ENCODE data around the gene ARG2.

The ARG2 gene

GRCh38 chr14:67641902-67642749 lies 22.4 kb downstream of the ARG2 start:
- DNase-seq: no peak

DNA sequence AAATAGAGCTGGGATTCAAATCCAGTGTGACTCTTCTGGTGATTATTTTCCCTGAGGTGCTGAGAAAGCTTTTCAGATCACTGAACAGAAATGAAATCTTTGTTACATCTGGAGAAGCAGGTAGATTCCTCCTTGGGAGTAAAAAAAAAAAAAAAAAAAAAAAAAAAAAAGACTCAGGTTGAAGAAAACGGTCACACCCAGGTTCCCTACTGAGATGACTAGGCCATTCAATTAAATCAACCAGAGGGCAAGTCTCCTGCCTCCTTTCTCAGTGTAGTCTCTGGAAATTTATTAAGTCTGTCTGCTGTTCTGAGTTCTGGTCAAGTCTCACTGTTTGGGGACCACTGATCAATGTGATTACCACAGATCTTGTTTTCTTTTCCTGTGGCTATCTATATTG lies 24.0 kb downstream of the ARG2 start:
- DNase-seq: no peak

- DNase-seq: no peak
Observed at GRCh38 chr14:67644428-67644827, 24.7 kb downstream of the ARG2 start.

GRCh38 chr14:67645414-67645813 lies 25.7 kb downstream of the ARG2 start:
- no peak for DNase-seq

DNA sequence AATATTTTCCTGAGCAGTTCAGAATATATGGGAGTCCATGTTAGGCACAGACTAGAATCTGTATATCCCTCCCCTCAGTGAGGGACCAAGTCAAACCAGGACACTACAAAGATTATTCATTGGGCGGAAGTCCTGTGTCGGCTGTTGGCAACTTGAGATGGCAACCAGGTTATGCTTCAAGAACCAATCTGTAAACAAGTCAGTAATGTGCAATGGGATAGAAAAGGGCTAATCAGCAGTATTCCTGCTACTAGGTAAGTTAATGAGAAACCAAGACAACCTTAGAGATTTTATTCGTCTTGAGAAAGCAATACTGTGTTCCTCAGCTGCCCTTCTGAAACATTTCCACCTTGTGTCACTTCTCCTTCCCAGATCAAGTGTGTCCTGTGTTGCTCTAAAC lies 26.4 kb downstream of the ARG2 start:
- DNase-seq: no peak

DNA sequence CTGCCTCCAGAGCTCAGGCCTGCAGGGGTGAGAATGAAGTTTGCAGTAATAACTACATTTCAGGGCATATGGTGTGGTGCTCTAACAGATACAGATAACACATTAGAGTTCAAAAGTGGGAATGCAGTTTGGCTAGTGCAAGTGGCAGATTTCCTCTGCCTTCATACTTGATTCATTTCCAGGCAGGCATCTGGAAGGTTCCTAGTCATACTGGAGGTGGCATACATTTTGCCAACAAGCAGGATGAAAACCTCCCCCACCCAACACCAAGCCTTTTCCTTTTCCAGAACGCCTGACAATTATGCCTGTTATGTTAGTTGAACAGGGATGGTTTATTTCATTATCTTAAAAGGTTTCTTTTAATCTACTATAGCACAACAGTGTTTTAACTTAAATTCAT lies 30.4 kb downstream of the ARG2 start:
- no peak for DNase-seq

DNA sequence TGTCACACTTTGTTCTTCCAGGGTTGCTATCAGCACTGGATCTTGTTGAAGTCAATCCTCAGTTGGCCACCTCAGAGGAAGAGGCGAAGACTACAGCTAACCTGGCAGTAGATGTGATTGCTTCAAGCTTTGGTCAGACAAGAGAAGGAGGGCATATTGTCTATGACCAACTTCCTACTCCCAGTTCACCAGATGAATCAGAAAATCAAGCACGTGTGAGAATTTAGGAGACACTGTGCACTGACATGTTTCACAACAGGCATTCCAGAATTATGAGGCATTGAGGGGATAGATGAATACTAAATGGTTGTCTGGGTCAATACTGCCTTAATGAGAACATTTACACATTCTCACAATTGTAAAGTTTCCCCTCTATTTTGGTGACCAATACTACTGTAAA lies 31.0 kb downstream of the ARG2 start:
- no peak for DNase-seq

DNA sequence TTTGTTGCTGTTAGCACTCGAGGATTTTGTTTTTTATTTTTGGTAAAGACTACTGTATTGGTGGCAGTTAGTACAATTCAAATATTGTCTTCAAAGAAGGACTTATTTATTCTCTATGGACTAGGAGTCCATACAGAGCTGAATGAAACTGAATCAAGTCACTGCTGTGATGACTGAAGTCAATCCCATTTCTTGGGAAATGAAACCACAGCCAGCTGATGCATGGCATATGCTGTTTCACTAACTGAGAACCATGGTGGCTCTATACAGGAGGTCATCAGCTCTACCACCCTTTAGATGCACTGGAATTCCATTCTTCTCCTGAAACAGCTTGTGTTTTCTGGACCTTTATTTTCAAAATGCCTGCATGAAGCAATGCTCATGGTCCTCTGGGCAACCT lies 32.5 kb downstream of the ARG2 start:
- DNase-seq: no peak

DNA sequence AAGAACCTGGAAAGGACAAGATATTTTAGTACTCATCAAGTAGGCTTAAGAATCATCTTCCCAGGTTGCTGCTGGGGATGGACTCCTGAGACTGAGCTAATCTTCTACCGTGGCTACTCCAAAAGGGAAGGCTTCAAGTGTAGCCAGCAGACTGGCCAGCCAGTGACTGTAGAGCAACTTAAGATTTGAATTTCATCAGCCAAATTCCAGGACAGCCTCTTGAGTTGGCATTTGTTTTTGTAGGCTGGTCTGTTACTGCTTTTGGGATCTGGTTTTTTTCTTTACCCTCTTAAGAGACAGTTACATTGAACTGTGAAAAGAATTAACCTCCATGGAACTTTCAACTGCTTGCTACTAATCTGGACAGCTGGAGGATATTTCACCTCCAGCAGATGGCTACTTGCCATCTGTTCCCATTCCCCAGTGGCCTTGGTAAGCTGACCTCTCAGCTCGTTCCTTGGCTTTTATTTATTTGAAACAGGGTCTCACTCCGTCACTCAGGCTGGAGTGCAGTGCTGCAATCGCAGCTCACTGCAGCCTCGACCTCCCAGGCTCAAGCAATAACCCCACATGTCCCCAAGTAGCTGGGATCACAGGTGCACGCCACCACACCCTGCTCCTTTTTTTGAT lies 34.0 kb downstream of the ARG2 start:
- DNase-seq: no peak

GRCh38 chr14:67663633-67664032 lies 43.9 kb downstream of the ARG2 start:
- DNase-seq: no peak

GRCh38 chr14:67665868-67666267 lies 46.1 kb downstream of the ARG2 start:
- DNase-seq: no peak

DNA sequence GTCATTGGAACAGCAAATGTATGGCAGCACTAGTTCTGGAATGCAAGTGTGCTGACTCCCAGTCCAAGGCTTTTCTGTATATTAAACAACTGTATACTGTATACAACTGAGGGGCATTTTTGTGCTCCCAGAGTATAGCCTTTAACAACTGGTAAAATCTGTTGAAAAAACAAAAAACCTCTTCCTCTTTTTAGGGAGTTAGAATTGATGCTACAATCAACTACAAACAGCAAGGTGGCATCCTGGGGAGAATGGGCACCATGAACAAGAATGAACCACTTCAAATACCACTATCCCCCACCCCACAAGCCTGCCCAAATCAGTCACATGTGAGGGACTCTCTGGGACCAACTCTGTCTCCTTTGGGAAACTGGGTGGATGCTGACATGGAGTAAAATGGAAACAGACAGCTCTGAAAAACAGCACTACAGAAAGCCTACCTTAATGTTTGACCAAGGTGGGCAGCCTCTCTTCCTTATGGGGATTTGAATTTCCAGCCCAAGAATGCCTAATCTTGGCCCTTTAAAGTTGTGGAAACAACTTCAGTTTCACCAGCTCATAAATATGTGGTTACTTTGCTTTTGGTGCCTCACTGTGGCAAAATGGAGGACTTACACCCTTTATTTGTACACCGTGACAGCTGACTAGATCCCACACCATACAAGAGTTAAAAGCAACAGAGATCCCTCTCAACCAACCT lies 47.2 kb downstream of the ARG2 start:
- DNase-seq: peak; percentile 55

- no peak for DNase-seq
Observed at GRCh38 chr14:67668559-67668958, 48.8 kb downstream of the ARG2 start.

DNA sequence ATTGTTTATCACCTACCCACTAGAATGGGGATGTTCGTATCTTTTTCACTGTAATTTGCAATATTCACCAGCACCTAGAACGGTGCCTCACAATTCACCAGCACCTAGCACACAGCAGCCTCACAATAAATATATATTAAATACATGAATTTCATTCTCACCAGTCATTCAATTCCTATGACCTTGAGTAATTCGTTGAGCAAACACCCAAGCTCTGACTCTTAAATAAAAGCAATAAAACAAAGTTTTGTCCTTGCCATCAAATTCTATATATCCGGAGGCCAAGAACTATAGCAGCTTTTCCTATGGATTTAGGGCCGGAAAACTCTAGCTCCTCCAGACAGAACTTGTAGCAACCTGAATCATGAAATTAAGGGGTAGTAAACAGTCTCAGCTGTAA lies 53.7 kb downstream of the ARG2 start:
- DNase-seq: no peak

DNA sequence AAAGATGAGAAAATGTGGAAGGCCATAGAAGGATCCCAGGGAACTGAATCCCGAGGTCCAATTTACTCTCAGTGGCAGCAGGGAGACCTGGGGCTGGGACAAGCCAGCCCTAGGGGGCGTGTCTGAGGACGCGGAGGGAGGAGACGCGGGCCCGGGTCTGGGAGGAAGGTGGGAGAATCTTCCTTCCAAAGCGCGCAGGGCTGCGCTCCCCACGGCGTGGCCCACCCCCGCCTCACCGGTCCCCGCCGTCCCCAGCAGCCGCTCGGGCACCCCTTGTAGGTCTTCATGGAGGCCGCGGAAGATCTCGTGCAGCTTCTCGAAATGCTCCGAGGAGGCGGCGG lies 54.4 kb downstream of the ARG2 start:
- peak; percentile 68 for DNase-seq

- DNase-seq: peak; percentile 90
Observed at GRCh38 chr14:67674480-67675218, 54.9 kb downstream of the ARG2 start, which contains the start of gene VTI1B. VTI1B (minus strand) TSS chr14:67674632; CDS start chr14:67674489, 143 bp downstream.

- no peak for DNase-seq
Observed at GRCh38 chr14:67675219-67675582, 55.5 kb downstream of the ARG2 start.

DNA sequence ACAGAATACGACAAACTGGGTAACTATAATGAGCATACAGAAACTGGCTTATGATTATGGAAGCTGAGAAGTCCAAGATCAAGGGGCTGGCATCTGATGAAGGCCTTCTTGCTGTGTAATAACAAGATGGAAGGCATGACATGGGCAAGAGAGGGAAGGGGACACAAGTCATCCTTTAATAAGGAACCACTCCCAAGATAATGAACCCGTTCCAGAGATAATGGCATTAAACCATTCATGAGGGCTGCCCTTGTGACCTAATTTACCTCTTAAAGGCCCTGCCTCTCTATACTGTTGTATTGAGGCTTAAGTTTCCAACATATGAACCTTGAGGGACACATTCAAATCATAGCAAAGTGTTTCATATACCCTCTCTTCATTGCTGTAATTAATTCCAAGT lies 59.3 kb downstream of the ARG2 start:
- DNase-seq: no peak

- no peak for DNase-seq
Observed at GRCh38 chr14:67680121-67680602, 60.4 kb downstream of the ARG2 start.

DNA sequence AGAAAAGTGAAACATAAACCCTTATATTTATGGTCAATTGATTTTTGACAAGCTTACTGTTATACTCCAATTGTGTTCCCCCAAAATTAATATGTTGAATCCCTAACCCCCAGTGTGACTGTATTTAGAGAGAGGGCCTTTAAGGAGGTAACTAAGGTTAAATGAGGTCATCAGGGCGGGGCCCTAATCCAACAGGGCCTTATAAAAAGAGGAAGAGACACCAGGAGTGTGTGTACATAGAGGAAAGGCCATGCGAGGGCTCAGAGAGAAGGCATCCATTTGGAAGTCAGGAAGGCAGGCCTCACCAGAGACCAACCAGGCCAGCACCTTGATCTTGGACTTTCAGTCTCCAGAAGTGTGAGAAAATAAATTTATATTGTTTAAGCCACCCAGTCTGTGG lies 61.2 kb downstream of the ARG2 start:
- DNase-seq: no peak

GRCh38 chr14:67683842-67684241 lies 64.1 kb downstream of the ARG2 start:
- no peak for DNase-seq

DNA sequence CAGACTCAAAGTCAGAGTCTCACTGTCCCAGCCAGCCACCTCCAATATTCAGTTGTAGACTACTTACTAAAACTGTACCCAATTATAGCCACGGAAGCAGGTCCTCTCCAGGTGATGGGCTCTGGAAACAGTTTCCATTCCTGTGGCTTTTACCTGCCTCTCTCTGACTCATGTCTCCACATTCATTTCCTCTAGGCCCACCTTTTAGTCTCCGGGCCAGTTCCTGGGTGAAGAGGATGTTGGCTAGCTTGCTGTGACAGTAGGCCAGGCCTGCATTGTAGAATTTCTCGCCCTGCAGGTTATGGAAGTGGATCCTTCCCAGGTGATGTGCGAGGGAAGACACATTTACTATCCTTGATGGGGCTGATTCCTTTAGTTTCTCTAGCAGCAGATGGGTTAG lies 70.3 kb downstream of the ARG2 start:
- no peak for DNase-seq

DNA sequence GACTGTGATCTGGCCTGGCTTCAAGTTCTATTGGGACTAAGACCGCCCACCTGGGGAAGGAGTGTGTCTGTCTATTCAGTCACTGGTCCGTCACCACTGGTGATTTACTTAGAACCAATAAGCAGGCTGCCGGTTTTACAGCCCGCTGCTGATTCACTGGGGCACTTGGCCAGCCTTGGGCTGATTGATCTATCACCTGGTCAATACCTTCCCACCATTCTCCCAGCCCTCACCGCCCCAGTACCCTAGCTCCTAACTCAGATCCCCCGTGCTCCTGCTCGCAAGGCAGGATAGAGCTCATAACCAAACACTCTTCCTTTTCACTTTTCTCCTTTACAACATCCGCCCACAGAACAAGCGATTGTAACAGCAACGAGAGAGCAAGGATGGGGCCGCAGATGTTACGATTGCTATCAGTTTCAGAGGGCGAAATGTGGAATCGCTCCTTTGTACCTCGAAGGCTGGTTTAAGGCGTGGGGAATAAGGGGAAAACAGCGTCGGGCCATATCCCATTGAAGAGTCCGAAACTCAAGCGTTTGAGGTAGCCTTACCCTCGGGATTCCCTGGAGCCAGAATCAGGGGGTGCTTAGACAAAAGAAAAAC lies 75.2 kb downstream of the ARG2 start:
- DNase-seq: peak; percentile 73

Measured in NCI-H2227 treated with DMSO at 0.1 percent for 48 hours (cell line).